H1 (cell line): Measurements from ENCODE around the gene HCST. TPM values are rescaled to one million over a fixed set of nuclear protein-coding genes. Genes with fewer than 3 reads are reported as not detected.

ENCODE experiments used
- CTCF ChIA-PET: fragments of 300-600 bp; sonication (Branson Sonifier 250); formaldehyde crosslinking; loops from one replicate; lab custom pipeline; 2021; ENCODE audit not compliant: partially characterized antibody; lab: Charles Lee
- POLR2A ChIA-PET: fragments of 300-600 bp; sonication (Branson Sonifier 250); formaldehyde crosslinking; loops from one replicate; lab custom pipeline; 2021; ENCODE audit warnings: inconsistent platforms; ENCODE audit not compliant: partially characterized antibody; lab: Charles Lee
- DNase-seq, 2 experiments: peaks; one replicate each; pipeline versions ENCODE4 v3.0.0 to v3.0.0-alpha.2; 2010 to 2022; ENCODE audit warnings: low spot score in 2 of 2, low read depth in 1 of 2, mixed read lengths in 1 of 2
- FAIRE-seq: peaks from 2 replicates; lab custom pipeline; 2011; peaks lifted over from hg19 to GRCh38; lab: Jason Lieb, UNC
- H2AFZ ChIP-seq: 2 replicates; pipeline ENCODE4 v1.8.1; 2012; ENCODE audit warnings: low read length, inconsistent platforms
- H2AK5ac ChIP-seq: 2 replicates; pipeline ENCODE4 v1.6.1; 2013; ENCODE audit warnings: low read depth, low read length
- H2BK120ac ChIP-seq: replicated peaks from 2 replicates; pipeline ENCODE3; 2013; ENCODE audit warnings: low read depth, low read length, inconsistent platforms
- H2BK12ac ChIP-seq: 2 replicates; pipeline ENCODE4 v1.6.1; 2013; ENCODE audit warnings: low read depth, low read length
- H2BK15ac ChIP-seq: 2 replicates; pipeline ENCODE4 v1.6.1; 2013; ENCODE audit warnings: low read length
- H2BK20ac ChIP-seq: 2 replicates; pipeline ENCODE4 v1.6.1; 2013; ENCODE audit warnings: low read length
- H2BK5ac ChIP-seq: 2 replicates; pipeline ENCODE4 v1.6.1; 2013; ENCODE audit warnings: low read depth, low read length
- H3K14ac ChIP-seq: 2 replicates; pipeline ENCODE4 v1.6.1; 2013; ENCODE audit warnings: inconsistent platforms; ENCODE audit not compliant: insufficient read length
- H3K18ac ChIP-seq: 2 replicates; pipeline ENCODE4 v1.6.1; 2013; ENCODE audit warnings: low read length; ENCODE audit errors: extremely low read depth
- H3K23ac ChIP-seq: 2 replicates; pipeline ENCODE4 v1.6.1; 2013; ENCODE audit warnings: inconsistent platforms; ENCODE audit not compliant: insufficient read length
- H3K23me2 ChIP-seq: 2 replicates; pipeline ENCODE4 v1.6.1; 2013; ENCODE audit warnings: low read depth, low read length
- H3K27ac ChIP-seq: 2 replicates; pipeline ENCODE4 v1.6.1; 2011; ENCODE audit warnings: low read depth, low read length, inconsistent platforms
- H3K27me3 ChIP-seq, 4 experiments: replicated peaks in 1 of 4; 1 replicate in 1 of 4; 2 replicates in 3 of 4; pipeline versions ENCODE4 v1.6.1 to v1.8.1; 2011 to 2013; ENCODE audit warnings: low read length in 3 of 4, mild to moderate bottlenecking in 3 of 4, inconsistent platforms in 2 of 4, mixed read lengths in 2 of 4, moderate library complexity in 1 of 4; ENCODE audit not compliant: control insufficient read depth in 3 of 4, insufficient read depth in 3 of 4; ENCODE audit errors: extremely low read depth in 1 of 4
- H3K36me3 ChIP-seq, 4 experiments: 2 replicates each; pipeline versions ENCODE4 v1.6.1 to v1.8.1; 2011 to 2013; ENCODE audit warnings: mild to moderate bottlenecking in 4 of 4, low read length in 3 of 4, moderate library complexity in 2 of 4, control low read depth in 1 of 4, inconsistent platforms in 1 of 4; ENCODE audit not compliant: insufficient read depth in 4 of 4, control insufficient read depth in 2 of 4
- H3K4ac ChIP-seq: replicated peaks from 2 replicates; pipeline ENCODE3; 2013; ENCODE audit warnings: low read length, low read depth, mixed read lengths, inconsistent platforms; ENCODE audit not compliant: insufficient read length
- H3K4me1 ChIP-seq, 4 experiments: replicated peaks in 1 of 4; 1 replicate in 1 of 4; 2 replicates in 3 of 4; pipeline versions ENCODE4 v1.6.1 to v1.8.1; 2011 to 2013; ENCODE audit warnings: low read length in 3 of 4, inconsistent platforms in 2 of 4, mixed read lengths in 1 of 4; ENCODE audit not compliant: insufficient read depth in 4 of 4, control insufficient read depth in 3 of 4
- H3K4me2 ChIP-seq, 2 experiments: 2 replicates each; pipeline versions ENCODE4 v1.6.1 to v1.8.1; 2011 to 2013; ENCODE audit warnings: low read depth in 2 of 2, low read length in 2 of 2, control low read depth in 1 of 2, inconsistent platforms in 1 of 2, mild to moderate bottlenecking in 1 of 2; ENCODE audit not compliant: insufficient read depth in 1 of 2
- H3K4me3 ChIP-seq, 4 experiments: fragments of 200-600, 300-600 bp in 1 of 4; sonication (generic), shearing (Covaris generic), sonication (Bioruptor Twin) in 1 of 4; 2 replicates each; pipeline versions ENCODE4 v1.5.1 to v1.8.1; 2011 to 2016; ENCODE audit warnings: low read length in 4 of 4, low read depth in 3 of 4, control low read depth in 2 of 4, inconsistent platforms in 2 of 4, mild to moderate bottlenecking in 2 of 4, mixed read lengths in 1 of 4, moderate library complexity in 1 of 4; ENCODE audit not compliant: insufficient read depth in 2 of 4; ENCODE audit errors: extremely low read depth in 1 of 4
- H3K56ac ChIP-seq: replicated peaks from 2 replicates; pipeline ENCODE3; 2013; ENCODE audit warnings: low read depth, mild to moderate bottlenecking, mixed read lengths, low read length, inconsistent platforms; ENCODE audit not compliant: insufficient read length
- H3K79me1 ChIP-seq: 2 replicates; pipeline ENCODE4 v1.6.1; 2013; ENCODE audit warnings: low read depth, low read length, control low read depth
- H3K79me2 ChIP-seq, 2 experiments: 2 replicates each; pipeline versions ENCODE4 v1.6.1 to v1.8.1; 2012 to 2013; ENCODE audit warnings: low read length in 2 of 2, mild to moderate bottlenecking in 2 of 2, inconsistent platforms in 1 of 2; ENCODE audit not compliant: insufficient read depth in 2 of 2, control insufficient read depth in 1 of 2
- H3K9ac ChIP-seq, 4 experiments: replicated peaks in 1 of 4; 1 replicate in 1 of 4; 2 replicates in 3 of 4; pipeline versions ENCODE4 v1.6.1 to v1.8.1; 2011 to 2013; ENCODE audit warnings: low read depth in 3 of 4, low read length in 3 of 4, control low read depth in 2 of 4, mild to moderate bottlenecking in 2 of 4, moderate library complexity in 2 of 4, inconsistent platforms in 1 of 4; ENCODE audit errors: extremely low read depth in 1 of 4
- H3K9me3 ChIP-seq, 2 experiments: 2 replicates each; pipeline versions ENCODE4 v1.6.1 to v1.8.1; 2012 to 2013; ENCODE audit warnings: mild to moderate bottlenecking in 2 of 2, moderate library complexity in 2 of 2, control low read depth in 1 of 2, inconsistent platforms in 1 of 2, low read depth in 1 of 2, low read length in 1 of 2, mixed read lengths in 1 of 2; ENCODE audit not compliant: insufficient read depth in 2 of 2
- H4K20me1 ChIP-seq, 2 experiments: replicated peaks in 1 of 2; 2 replicates each; pipeline versions ENCODE3 to v1.8.1; 2011 to 2013; ENCODE audit warnings: inconsistent platforms in 2 of 2, low read length in 2 of 2, mild to moderate bottlenecking in 1 of 2; ENCODE audit not compliant: insufficient read depth in 2 of 2, control insufficient read depth in 1 of 2
- H4K5ac ChIP-seq: 2 replicates; pipeline ENCODE4 v1.6.1; 2013; ENCODE audit warnings: low read length, low read depth, mixed read lengths, inconsistent platforms; ENCODE audit not compliant: insufficient read length
- H4K8ac ChIP-seq: 2 replicates; pipeline ENCODE4 v1.8.0; 2013; ENCODE audit warnings: mild to moderate bottlenecking, moderate library complexity, low read length, inconsistent platforms; ENCODE audit not compliant: insufficient read depth; ENCODE audit errors: extremely low read depth
- H4K91ac ChIP-seq: replicated peaks from 2 replicates; pipeline ENCODE3; 2013; ENCODE audit warnings: low read length, mixed read lengths, inconsistent platforms; ENCODE audit not compliant: insufficient read length
- BACH1 ChIP-seq: IDR thresholded peaks from 2 replicates; pipeline ENCODE4 v1.6.1; 2012; ENCODE audit warnings: low read length, improper control_type of control experiment
- CEBPB ChIP-seq: IDR thresholded peaks from 2 replicates; pipeline ENCODE4 v1.6.1; 2012; ENCODE audit warnings: low read depth, low read length
- EGR1 ChIP-seq: IDR thresholded peaks from 2 replicates; pipeline ENCODE4 v1.6.1; 2011; ENCODE audit warnings: low read depth, low read length, borderline replicate concordance
- EP300 ChIP-seq, 2 experiments: IDR thresholded peaks; 1 replicate in 1 of 2; 2 replicates in 1 of 2; pipeline ENCODE4 v1.6.1; 2011 to 2012; ENCODE audit warnings: low read depth in 2 of 2, low read length in 2 of 2, mild to moderate bottlenecking in 2 of 2, borderline replicate concordance in 1 of 2, inconsistent platforms in 1 of 2, moderate library complexity in 1 of 2
- SP2 ChIP-seq: IDR thresholded peaks from 2 replicates; pipeline ENCODE4 v1.6.1; 2012; ENCODE audit warnings: mild to moderate bottlenecking, low read length, inconsistent platforms
- WGBS, 2 experiments: shearing (Covaris generic) in 1 of 2; methylation state at CpG; one replicate each; pipeline versions ENCODE4 v1.1.6 to v1.1.7; 2013 to 2015; ENCODE audit warnings: low lambda C conversion rate in 2 of 2, mixed read lengths in 2 of 2, inconsistent platforms in 1 of 2, low coverage in 1 of 2, missing lambda C conversion rate in 1 of 2; ENCODE audit not compliant: insufficient replicate concordance in 2 of 2, insufficient coverage in 1 of 2, insufficient read length in 1 of 2; ENCODE audit errors: extremely low coverage in 1 of 2, missing lambda C conversion rate in 1 of 2; 5-methylcytosine and 5-hydroxymethylcytosine counted together
- polyA plus RNA-seq, 7 experiments: library from polyadenylated mRNA; depleted of rRNA in 3 of 7; stranded (reverse) in 5 of 7; unstranded in 2 of 7; fragments of >200 nt in 5 of 7; fragments of 200-250 nt in 2 of 7; gene quantifications; 1 replicate in 5 of 7; 2 replicates in 1 of 7; 4 replicates in 1 of 7; pipeline versions ENCODE4 v1.2.1 to v1.2.3, GENCODE V29; 2011 to 2013; ENCODE audit warnings: missing spikeins in 2 of 7, mixed read lengths in 2 of 7
- total RNA-seq: library from RNA; stranded (reverse); fragmentation: NEBNext Ultra II Directional; extraction: Animal tissue kit (Norgen Biotek cat#: 25700); gene quantifications from 2 replicates; pipeline ENCODE4 v1.2.1, GENCODE V29; 2021

The HCST gene
- total and polyA plus RNA-seq, 2 of the 8 experiments (the other 6 are each of a cell fraction or from before 2014, with no cell fraction given), result 2.8 TPM; not detected in 1

DNA sequence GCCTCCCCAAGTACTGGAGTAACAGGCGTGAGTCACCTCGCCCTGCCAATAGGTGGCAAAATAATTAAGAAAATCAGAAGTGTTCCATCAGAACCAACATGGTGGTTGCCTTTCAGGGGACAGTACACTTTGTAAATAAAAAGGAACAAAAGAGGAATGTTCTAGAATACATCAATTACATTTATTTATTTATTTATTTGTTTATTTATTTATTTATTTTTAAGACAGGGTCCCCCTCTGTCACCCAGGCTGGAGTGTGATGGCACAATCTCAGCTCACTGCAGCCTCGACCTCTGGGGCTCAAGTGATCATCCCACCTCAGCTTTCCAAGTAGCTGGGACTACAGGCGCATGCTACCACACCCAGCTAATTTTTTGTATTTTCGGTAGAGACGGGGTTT lies 18.7 kb downstream of the HCST start:
- H3K4me3 ChIP-seq, result no peak overlapping the region
- no peak overlapping the region for H3K18ac ChIP-seq
- H3K23me2 ChIP-seq, result no peaks in the 10 kb centered on the region
- no peak overlapping the region for H3K4ac ChIP-seq
- H2BK120ac ChIP-seq, result no peak overlapping the region
- no peak overlapping the region for H4K91ac ChIP-seq
- DNase-seq, result no peak
- H3K4me1 ChIP-seq, result no peaks in the 10 kb centered on the region
- CTCF ChIA-PET, result interaction anchor here (0.7 to 1.4 kb wide), 5 partner anchors 9 to 102 kb away, joined by 3 to 7 read pairs (median 4); no protein-coding TSS in a partner anchor
- H3K36me3 ChIP-seq, result no peaks in the 10 kb centered on the region
- no peak overlapping the region for H2BK20ac ChIP-seq
- no peaks in the 10 kb centered on the region for H3K27me3 ChIP-seq
- H4K20me1 ChIP-seq, result no peaks in the 10 kb centered on the region
- no peak overlapping the region for H3K27ac ChIP-seq
- TF ChIP-seq EP300 (IDR thresholded peaks at IDR 0.05; ENCODE audit: borderline replicate concordance in 1 of 2, low read depth in 2 of 2, low read length in 2 of 2) (no peak), SP2 (no peak), CEBPB (no peak), EGR1 (no peak), BACH1 (no peak)
- TF ChIP-seq, all 59 proteins: peak for 0
- POLR2A ChIA-PET, result no interaction called here
- H3K79me1 ChIP-seq, result no peaks in the 10 kb centered on the region
- H4K5ac ChIP-seq, result no peak overlapping the region
- no peak overlapping the region for H2BK5ac ChIP-seq
- H3K79me2 ChIP-seq, result no peaks in the 10 kb centered on the region
- H2AK5ac ChIP-seq, result no peak overlapping the region
- no peak overlapping the region for H2AFZ ChIP-seq
- H3K14ac ChIP-seq, result no peak overlapping the region
- 81% methylated on average over 6 of the region's 6 CpGs; no CpG with 5 or more reads in 1 of the 2 experiments for WGBS, 2 experiments
- no peak overlapping the region for H2BK15ac ChIP-seq
- H3K9me3 ChIP-seq, result peaks cover 0 to 3% of the 10 kb centered on the region in 2 experiments; a peak in 1 of 4 replicates
- H4K8ac ChIP-seq, result no peak overlapping the region
- FAIRE-seq, result no peak
- H2BK12ac ChIP-seq, result no peak overlapping the region
- H3K56ac ChIP-seq, result no peak overlapping the region
- no peak overlapping the region for H3K9ac ChIP-seq
- H3K23ac ChIP-seq, result no peak overlapping the region
- H3K4me2 ChIP-seq, result no peak overlapping the region
